ENCODE results near the gene PRKCH.

PRKCH gene

GRCh38 chr14:61406198-61406597 lies 84.8 kb downstream of the PRKCH start:
- TF ChIP-seq TAF1 (IDR thresholded peaks at IDR 0.05; ENCODE audit: borderline replicate concordance, insufficient read depth, low read length) (no peak), FOXP2 (optimal IDR thresholded peaks at IDR 0.05; ENCODE audit: borderline replicate concordance, extremely low read depth, extremely low read length, insufficient read depth) (no peak), SIN3A (IDR thresholded peaks at IDR 0.05; ENCODE audit: borderline replicate concordance, insufficient read depth, low read length) (no peak), POLR2AphosphoS5 (IDR thresholded peaks at IDR 0.05; ENCODE audit: low read depth, low read length) (no peak)
- TF ChIP-seq, protein P1, sequence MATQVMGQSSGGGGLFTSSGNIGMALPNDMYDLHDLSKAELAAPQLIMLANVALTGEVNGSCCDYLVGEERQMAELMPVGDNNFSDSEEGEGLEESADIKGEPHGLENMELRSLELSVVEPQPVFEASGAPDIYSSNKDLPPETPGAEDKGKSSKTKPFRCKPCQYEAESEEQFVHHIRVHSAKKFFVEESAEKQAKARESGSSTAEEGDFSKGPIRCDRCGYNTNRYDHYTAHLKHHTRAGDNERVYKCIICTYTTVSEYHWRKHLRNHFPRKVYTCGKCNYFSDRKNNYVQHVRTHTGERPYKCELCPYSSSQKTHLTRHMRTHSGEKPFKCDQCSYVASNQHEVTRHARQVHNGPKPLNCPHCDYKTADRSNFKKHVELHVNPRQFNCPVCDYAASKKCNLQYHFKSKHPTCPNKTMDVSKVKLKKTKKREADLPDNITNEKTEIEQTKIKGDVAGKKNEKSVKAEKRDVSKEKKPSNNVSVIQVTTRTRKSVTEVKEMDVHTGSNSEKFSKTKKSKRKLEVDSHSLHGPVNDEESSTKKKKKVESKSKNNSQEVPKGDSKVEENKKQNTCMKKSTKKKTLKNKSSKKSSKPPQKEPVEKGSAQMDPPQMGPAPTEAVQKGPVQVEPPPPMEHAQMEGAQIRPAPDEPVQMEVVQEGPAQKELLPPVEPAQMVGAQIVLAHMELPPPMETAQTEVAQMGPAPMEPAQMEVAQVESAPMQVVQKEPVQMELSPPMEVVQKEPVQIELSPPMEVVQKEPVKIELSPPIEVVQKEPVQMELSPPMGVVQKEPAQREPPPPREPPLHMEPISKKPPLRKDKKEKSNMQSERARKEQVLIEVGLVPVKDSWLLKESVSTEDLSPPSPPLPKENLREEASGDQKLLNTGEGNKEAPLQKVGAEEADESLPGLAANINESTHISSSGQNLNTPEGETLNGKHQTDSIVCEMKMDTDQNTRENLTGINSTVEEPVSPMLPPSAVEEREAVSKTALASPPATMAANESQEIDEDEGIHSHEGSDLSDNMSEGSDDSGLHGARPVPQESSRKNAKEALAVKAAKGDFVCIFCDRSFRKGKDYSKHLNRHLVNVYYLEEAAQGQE (IDR thresholded peaks at IDR 0.05; ENCODE audit: insufficient read depth in 1 of 2, low read depth in 2 of 2, low read length in 2 of 2): no peak

- no peak for TF ChIP-seq SIN3A (IDR thresholded peaks at IDR 0.05; ENCODE audit: borderline replicate concordance, insufficient read depth, low read length)
- no peak for TF ChIP-seq POLR2AphosphoS5 (IDR thresholded peaks at IDR 0.05; ENCODE audit: low read depth, low read length)
- TF ChIP-seq, protein P1 (IDR thresholded peaks at IDR 0.05; ENCODE audit: insufficient read depth in 1 of 2, low read depth in 2 of 2, low read length in 2 of 2): no peak
- TF ChIP-seq TAF1 (IDR thresholded peaks at IDR 0.05; ENCODE audit: borderline replicate concordance, insufficient read depth, low read length): no peak
- TF ChIP-seq FOXP2 (optimal IDR thresholded peaks at IDR 0.05; ENCODE audit: borderline replicate concordance, extremely low read depth, extremely low read length, insufficient read depth): no peak
Observed at GRCh38 chr14:61406675-61407074, 85.3 kb downstream of the PRKCH start.

DNA sequence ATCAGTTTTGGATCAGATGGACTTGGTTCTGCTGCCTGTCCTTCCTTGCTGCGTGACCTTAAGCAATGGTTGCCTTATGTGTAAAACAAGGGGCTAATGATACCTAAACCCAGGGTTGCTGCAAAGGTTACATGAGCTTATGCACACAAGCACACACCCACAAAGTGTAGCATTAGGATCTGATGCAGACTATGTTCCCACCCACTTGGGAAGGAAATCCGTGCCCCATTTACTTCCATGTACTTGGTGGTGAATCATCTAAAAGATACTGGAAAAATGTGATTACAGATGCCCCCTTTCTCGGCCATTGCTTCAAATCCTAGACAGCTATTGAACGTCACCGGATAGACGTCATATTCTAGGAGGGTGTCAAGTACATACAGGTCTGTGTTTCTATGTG lies 87.1 kb downstream of the PRKCH start:
- TF ChIP-seq FOXP2 (optimal IDR thresholded peaks at IDR 0.05; ENCODE audit: borderline replicate concordance, extremely low read depth, extremely low read length, insufficient read depth): no peak
- TF ChIP-seq, protein P1 (IDR thresholded peaks at IDR 0.05; ENCODE audit: insufficient read depth in 1 of 2, low read depth in 2 of 2, low read length in 2 of 2): no peak
- TF ChIP-seq POLR2AphosphoS5 (IDR thresholded peaks at IDR 0.05; ENCODE audit: low read depth, low read length): no peak

GRCh38 chr14:61409782-61410181 lies 88.4 kb downstream of the PRKCH start:
- TF ChIP-seq TAF1 (IDR thresholded peaks at IDR 0.05; ENCODE audit: borderline replicate concordance, insufficient read depth, low read length) (no peak), POLR2AphosphoS5 (IDR thresholded peaks at IDR 0.05; ENCODE audit: low read depth, low read length) (no peak), FOXP2 (optimal IDR thresholded peaks at IDR 0.05; ENCODE audit: borderline replicate concordance, extremely low read depth, extremely low read length, insufficient read depth) (no peak), SIN3A (IDR thresholded peaks at IDR 0.05; ENCODE audit: borderline replicate concordance, insufficient read depth, low read length) (no peak)
- TF ChIP-seq, protein P1 (IDR thresholded peaks at IDR 0.05; ENCODE audit: insufficient read depth in 1 of 2, low read depth in 2 of 2, low read length in 2 of 2): no peak

DNA sequence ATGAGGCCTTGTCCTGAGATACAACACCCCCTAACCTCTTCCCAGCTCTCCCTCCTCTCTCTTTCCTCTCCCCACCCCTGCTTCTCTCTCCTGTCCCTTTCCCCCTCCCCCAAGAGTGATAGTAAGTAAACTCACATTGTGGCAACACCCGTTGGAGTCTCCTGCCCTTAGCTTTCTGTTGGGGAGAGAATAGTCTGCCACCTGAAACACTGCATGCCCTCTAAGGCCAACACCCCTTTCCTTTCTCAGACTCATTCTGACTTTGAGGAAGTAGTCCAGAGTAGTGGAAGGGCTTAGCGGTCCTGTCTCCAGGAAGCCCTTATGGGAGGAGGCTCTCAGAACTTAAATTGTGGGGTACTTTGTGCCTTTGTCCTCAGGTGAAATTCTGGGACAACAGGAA lies 95.2 kb downstream of the PRKCH start:
- no peak for TF ChIP-seq TAF1 (IDR thresholded peaks at IDR 0.05; ENCODE audit: borderline replicate concordance, insufficient read depth, low read length)
- TF ChIP-seq, protein P1 (IDR thresholded peaks at IDR 0.05; ENCODE audit: insufficient read depth in 1 of 2, low read depth in 2 of 2, low read length in 2 of 2): no peak
- no peak for TF ChIP-seq FOXP2 (optimal IDR thresholded peaks at IDR 0.05; ENCODE audit: borderline replicate concordance, extremely low read depth, extremely low read length, insufficient read depth)
- TF ChIP-seq POLR2AphosphoS5 (IDR thresholded peaks at IDR 0.05; ENCODE audit: low read depth, low read length): no peak
